Measurements from ENCODE around the gene NCR3LG1. TPM values are rescaled to one million over a fixed set of nuclear protein-coding genes. Genes with fewer than 3 reads are reported as not detected.

The NCR3LG1 gene
- 4.6 and 11.7 TPM in 2 replicates for total RNA-seq (ENCODE audit: low replicate concordance)

GRCh38 chr11:17351510-17352176 lies at the start of gene NCR3LG1:
Gene NCR3LG1, plus strand, starts transcription at chr11:17351800. Its CDS starts 170 bp downstream, at chr11:17351970.
- peak; percentile 72 for DNase-seq (ENCODE audit: low read depth)
- TF ChIP-seq CTCF (IDR thresholded peaks at IDR 0.05; ENCODE audit: insufficient read depth, low read length), result no peak
- H3K4me3 ChIP-seq (ENCODE audit: low read depth, low read length), result peak within 1 kb of the TSS; percentile 80

GRCh38 chr11:17313349-17314231 lies 38.0 kb upstream of the NCR3LG1 start:
- DNase-seq (ENCODE audit: low read depth), result no peak
- H3K4me3 ChIP-seq (ENCODE audit: low read depth, low read length), result no peak overlapping the region

GRCh38 chr11:17314232-17314547 lies 37.4 kb upstream of the NCR3LG1 start:
- TF ChIP-seq CTCF (IDR thresholded peaks at IDR 0.05; ENCODE audit: insufficient read depth, low read length), result no peak
- DNase-seq (ENCODE audit: low read depth), result peak; percentile 89
- no peak overlapping the region for H3K4me3 ChIP-seq (ENCODE audit: low read depth, low read length)

More at GRCh38 chr11:17313349-17314231, 38.0 kb upstream of the NCR3LG1 start:
- no peak for TF ChIP-seq CTCF (IDR thresholded peaks at IDR 0.05; ENCODE audit: insufficient read depth, low read length)

- no peak overlapping the region for H3K4me3 ChIP-seq (ENCODE audit: low read depth, low read length)
- no peak for TF ChIP-seq CTCF (IDR thresholded peaks at IDR 0.05; ENCODE audit: insufficient read depth, low read length)
- DNase-seq (ENCODE audit: low read depth), result peak; percentile 2
These were observed 36.6 kb upstream of the NCR3LG1 start for GRCh38 chr11:17314904-17315426.

- no peak for TF ChIP-seq CTCF (IDR thresholded peaks at IDR 0.05; ENCODE audit: insufficient read depth, low read length)
- no peak for DNase-seq (ENCODE audit: low read depth)
- H3K4me3 ChIP-seq (ENCODE audit: low read depth, low read length), result no peak overlapping the region
These were observed 22.6 kb upstream of the NCR3LG1 start for GRCh38 chr11:17328871-17329494.

GRCh38 chr11:17331669-17332068 lies 19.9 kb upstream of the NCR3LG1 start:
- no peak for TF ChIP-seq CTCF (IDR thresholded peaks at IDR 0.05; ENCODE audit: insufficient read depth, low read length)

More at GRCh38 chr11:17331669-17332068, 19.9 kb upstream of the NCR3LG1 start:
- no peak for DNase-seq (ENCODE audit: low read depth)
- no peak overlapping the region for H3K4me3 ChIP-seq (ENCODE audit: low read depth, low read length)
